C4-2B (cell line): Measurements from ENCODE around the gene LMCD1.

Source experiments
- CTCF ChIP-seq: fragments of 450-650 bp; conservative IDR thresholded peaks from 2 replicates; pipeline ENCODE4 v1.5.1; 2017; ENCODE audit warnings: mild to moderate bottlenecking
- ZFX ChIP-seq: fragments of 450-650 bp; IDR thresholded peaks from 2 replicates; pipeline ENCODE4 v1.6.1; 2017

- TF ChIP-seq CTCF (no peak), ZFX (no peak)
These were observed 47.1 kb downstream of the LMCD1 start for GRCh38 chr3:8548502-8549275.
